C4-2B (cell line): ENCODE data around the gene PCLO.

Source experiments
- CTCF ChIP-seq: fragments of 450-650 bp; conservative IDR thresholded peaks from 2 replicates; pipeline ENCODE4 v1.5.1; 2017; ENCODE audit warnings: mild to moderate bottlenecking
- ZFX ChIP-seq: fragments of 450-650 bp; IDR thresholded peaks from 2 replicates; pipeline ENCODE4 v1.6.1; 2017

GRCh38 chr7:82980130-82980788 lies 182.4 kb downstream of the PCLO start:
- TF ChIP-seq CTCF (no peak), ZFX (no peak)
